Stomach (tissue), 4 donors: ENCODE results near the gene CPA3.

Experiments
- EP300 ChIP-seq: sonication (generic); formaldehyde crosslinking; IDR thresholded peaks from one replicate; pipeline ENCODE4 v1.6.1; 2017; ENCODE audit warnings: antibody characterized with exemption
- POLR2AphosphoS5 ChIP-seq, 3 donors: sonication (generic); formaldehyde crosslinking; IDR thresholded peaks; one replicate each; pipeline ENCODE4 v1.6.1; 2016; ENCODE audit warnings: antibody characterized with exemption in 3 of 3
- TF ChIP-seq, protein P1 (sequence below), 7 experiments: fragments of 450-650 bp in 4 of 7; fragments of 200-600 bp in 3 of 7; sonication (generic) in 3 of 7; IDR thresholded peaks; one replicate each; pipeline ENCODE4 v1.5.1; 2016 to 2019; ENCODE audit warnings: antibody characterized with exemption in 7 of 7, control low read depth in 2 of 7, mild to moderate bottlenecking in 1 of 7

DNA sequence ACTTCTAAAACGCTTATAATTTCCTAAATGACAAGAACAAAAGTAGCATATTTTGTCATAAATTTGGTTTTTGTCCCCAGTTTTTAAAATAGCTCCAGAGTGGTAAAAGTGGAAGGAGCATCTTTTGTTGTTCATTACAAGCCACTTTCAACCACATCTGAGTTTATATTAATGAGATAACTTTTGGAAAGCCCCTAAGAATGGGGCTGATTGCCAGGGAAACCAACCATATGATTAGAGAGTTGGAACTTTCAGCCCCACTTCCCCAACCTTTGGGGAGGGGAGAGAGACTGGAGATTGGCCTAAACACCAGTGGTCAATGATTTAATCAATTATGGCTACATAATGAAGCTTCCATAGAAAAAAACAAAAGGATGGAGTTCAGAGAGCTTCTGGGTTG lies 57.4 kb downstream of the CPA3 start:
- TF ChIP-seq, protein P1, sequence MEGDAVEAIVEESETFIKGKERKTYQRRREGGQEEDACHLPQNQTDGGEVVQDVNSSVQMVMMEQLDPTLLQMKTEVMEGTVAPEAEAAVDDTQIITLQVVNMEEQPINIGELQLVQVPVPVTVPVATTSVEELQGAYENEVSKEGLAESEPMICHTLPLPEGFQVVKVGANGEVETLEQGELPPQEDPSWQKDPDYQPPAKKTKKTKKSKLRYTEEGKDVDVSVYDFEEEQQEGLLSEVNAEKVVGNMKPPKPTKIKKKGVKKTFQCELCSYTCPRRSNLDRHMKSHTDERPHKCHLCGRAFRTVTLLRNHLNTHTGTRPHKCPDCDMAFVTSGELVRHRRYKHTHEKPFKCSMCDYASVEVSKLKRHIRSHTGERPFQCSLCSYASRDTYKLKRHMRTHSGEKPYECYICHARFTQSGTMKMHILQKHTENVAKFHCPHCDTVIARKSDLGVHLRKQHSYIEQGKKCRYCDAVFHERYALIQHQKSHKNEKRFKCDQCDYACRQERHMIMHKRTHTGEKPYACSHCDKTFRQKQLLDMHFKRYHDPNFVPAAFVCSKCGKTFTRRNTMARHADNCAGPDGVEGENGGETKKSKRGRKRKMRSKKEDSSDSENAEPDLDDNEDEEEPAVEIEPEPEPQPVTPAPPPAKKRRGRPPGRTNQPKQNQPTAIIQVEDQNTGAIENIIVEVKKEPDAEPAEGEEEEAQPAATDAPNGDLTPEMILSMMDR (IDR thresholded peaks at IDR 0.05), result no peak
- TF ChIP-seq POLR2AphosphoS5 (IDR thresholded peaks at IDR 0.05), result no peak
- no peak for TF ChIP-seq EP300
